ENCODE measurements around the gene NEU4.
"Not testable (repeated sequence)": the region's sequence is repeated elsewhere in the genome, so short reads cannot be mapped to it uniquely, and the experiment has no call there.

Gene NEU4

GRCh38 chr2:241814643-241815476 lies 5.9 kb downstream of the NEU4 start:
- no peaks in the 10 kb centered on the region for H3K9me3 ChIP-seq (ENCODE audit: control insufficient read depth, low read length)
- no peaks in the 10 kb centered on the region for H3K4me1 ChIP-seq (ENCODE audit: control insufficient read depth, insufficient read depth, low read length)
- no peak overlapping the region for H3K4me3 ChIP-seq (ENCODE audit: low read length)
- no peaks in the 10 kb centered on the region for H3K36me3 ChIP-seq (ENCODE audit: control insufficient read depth, insufficient read depth, low read length)
- H3K9ac ChIP-seq (ENCODE audit: low read length): no peak overlapping the region
- H3K27me3 ChIP-seq (ENCODE audit: control insufficient read depth, insufficient read depth, low read length): no peaks in the 10 kb centered on the region

GRCh38 chr2:241815477-241816430 lies 6.8 kb downstream of the NEU4 start:
- no peaks in the 10 kb centered on the region for H3K36me3 ChIP-seq (ENCODE audit: control insufficient read depth, insufficient read depth, low read length)
- no peak overlapping the region for H3K9ac ChIP-seq (ENCODE audit: low read length)
- no peaks in the 10 kb centered on the region for H3K27me3 ChIP-seq (ENCODE audit: control insufficient read depth, insufficient read depth, low read length)
- H3K4me1 ChIP-seq (ENCODE audit: control insufficient read depth, insufficient read depth, low read length): no peaks in the 10 kb centered on the region
- no peak overlapping the region for H3K4me3 ChIP-seq (ENCODE audit: low read length)
- no peaks in the 10 kb centered on the region for H3K9me3 ChIP-seq (ENCODE audit: control insufficient read depth, low read length)

GRCh38 chr2:241816431-241817121 lies 7.6 kb downstream of the NEU4 start:
- Histone ChIP-seq H3K27me3 (ENCODE audit: control insufficient read depth, insufficient read depth, low read length) (peaks cover 3% of the 10 kb centered on the region), H3K9me3 (ENCODE audit: control insufficient read depth, low read length) (no peaks in the 10 kb centered on the region), H3K4me3 (ENCODE audit: low read length) (no peak overlapping the region), H3K36me3 (ENCODE audit: control insufficient read depth, insufficient read depth, low read length) (no peaks in the 10 kb centered on the region), H3K4me1 (ENCODE audit: control insufficient read depth, insufficient read depth, low read length) (no peaks in the 10 kb centered on the region), H3K9ac (ENCODE audit: low read length) (no peak overlapping the region)

- H3K27me3 ChIP-seq (ENCODE audit: control insufficient read depth, insufficient read depth, low read length): peaks cover 9% of the 10 kb centered on the region
- H3K4me1 ChIP-seq (ENCODE audit: control insufficient read depth, insufficient read depth, low read length): no peaks in the 10 kb centered on the region
- H3K9me3 ChIP-seq (ENCODE audit: control insufficient read depth, low read length): no peaks in the 10 kb centered on the region
- no peaks in the 10 kb centered on the region for H3K36me3 ChIP-seq (ENCODE audit: control insufficient read depth, insufficient read depth, low read length)
- H3K4me3 ChIP-seq (ENCODE audit: low read length): no peak overlapping the region
- H3K9ac ChIP-seq (ENCODE audit: low read length): no peak overlapping the region
These were observed 8.3 kb downstream of the NEU4 start for GRCh38 chr2:241817126-241817820.

- not testable (repeated sequence) for H3K4me3 ChIP-seq (ENCODE audit: low read length); H3K36me3 ChIP-seq (ENCODE audit: control insufficient read depth, insufficient read depth, low read length); H3K9ac ChIP-seq (ENCODE audit: low read length); H3K27me3 ChIP-seq (ENCODE audit: control insufficient read depth, insufficient read depth, low read length); H3K4me1 ChIP-seq (ENCODE audit: control insufficient read depth, insufficient read depth, low read length); H3K9me3 ChIP-seq (ENCODE audit: control insufficient read depth, low read length)
These were observed 8.8 kb downstream of the NEU4 start for GRCh38 chr2:241817821-241818215.

- H3K36me3 ChIP-seq (ENCODE audit: control insufficient read depth, insufficient read depth, low read length): no peaks in the 10 kb centered on the region
- H3K4me1 ChIP-seq (ENCODE audit: control insufficient read depth, insufficient read depth, low read length): no peaks in the 10 kb centered on the region
- peaks cover 9% of the 10 kb centered on the region for H3K27me3 ChIP-seq (ENCODE audit: control insufficient read depth, insufficient read depth, low read length)
- H3K4me3 ChIP-seq (ENCODE audit: low read length): no peak overlapping the region
- H3K9me3 ChIP-seq (ENCODE audit: control insufficient read depth, low read length): no peaks in the 10 kb centered on the region
- H3K9ac ChIP-seq (ENCODE audit: low read length): no peak overlapping the region
These were observed 9.4 kb downstream of the NEU4 start for GRCh38 chr2:241818229-241818942.

- Histone ChIP-seq H3K9me3 (ENCODE audit: control insufficient read depth, low read length) (no peaks in the 10 kb centered on the region), H3K9ac (ENCODE audit: low read length) (no peak overlapping the region), H3K36me3 (ENCODE audit: control insufficient read depth, insufficient read depth, low read length) (no peaks in the 10 kb centered on the region), H3K4me1 (ENCODE audit: control insufficient read depth, insufficient read depth, low read length) (no peaks in the 10 kb centered on the region), H3K4me3 (ENCODE audit: low read length) (no peak overlapping the region), H3K27me3 (ENCODE audit: control insufficient read depth, insufficient read depth, low read length) (peaks cover 9% of the 10 kb centered on the region)
These were observed 9.9 kb downstream of the NEU4 start for GRCh38 chr2:241818943-241819270.

- H3K36me3 ChIP-seq (ENCODE audit: control insufficient read depth, insufficient read depth, low read length); H3K4me3 ChIP-seq (ENCODE audit: low read length); H3K9ac ChIP-seq (ENCODE audit: low read length); H3K4me1 ChIP-seq (ENCODE audit: control insufficient read depth, insufficient read depth, low read length); H3K9me3 ChIP-seq (ENCODE audit: control insufficient read depth, low read length); H3K27me3 ChIP-seq (ENCODE audit: control insufficient read depth, insufficient read depth, low read length): not testable (repeated sequence)
These were observed 11.1 kb downstream of the NEU4 start for GRCh38 chr2:241819947-241820624.

GRCh38 chr2:241820625-241821384 lies 11.8 kb downstream of the NEU4 start:
- no peaks in the 10 kb centered on the region for H3K9me3 ChIP-seq (ENCODE audit: control insufficient read depth, low read length)
- H3K4me3 ChIP-seq (ENCODE audit: low read length): no peak overlapping the region
- H3K9ac ChIP-seq (ENCODE audit: low read length): no peak overlapping the region
- no peaks in the 10 kb centered on the region for H3K36me3 ChIP-seq (ENCODE audit: control insufficient read depth, insufficient read depth, low read length)
- H3K27me3 ChIP-seq (ENCODE audit: control insufficient read depth, insufficient read depth, low read length): peaks cover 9% of the 10 kb centered on the region
- H3K4me1 ChIP-seq (ENCODE audit: control insufficient read depth, insufficient read depth, low read length): no peaks in the 10 kb centered on the region

- Histone ChIP-seq H3K4me3 (ENCODE audit: low read length) (no peak overlapping the region), H3K4me1 (ENCODE audit: control insufficient read depth, insufficient read depth, low read length) (no peaks in the 10 kb centered on the region), H3K9me3 (ENCODE audit: control insufficient read depth, low read length) (no peaks in the 10 kb centered on the region), H3K9ac (ENCODE audit: low read length) (no peak overlapping the region), H3K27me3 (ENCODE audit: control insufficient read depth, insufficient read depth, low read length) (peaks cover 9% of the 10 kb centered on the region), H3K36me3 (ENCODE audit: control insufficient read depth, insufficient read depth, low read length) (no peaks in the 10 kb centered on the region)
These were observed 12.7 kb downstream of the NEU4 start for GRCh38 chr2:241821460-241822263.
